Suprapubic skin (tissue), 4 donors: Measurements from ENCODE around the gene SLC25A46. TPM values are rescaled to one million over a fixed set of nuclear protein-coding genes. Genes with fewer than 3 reads are reported as not detected.

Experiments
- DNase-seq, 2 donors: peaks; one replicate each; pipeline ENCODE4 v3.0.0-alpha.2; 2019; ENCODE audit warnings: low spot score in 2 of 2
- H3K27ac ChIP-seq: fragments of 200-600 bp; sonication (generic); one replicate; pipeline ENCODE4 v1.5.1; 2019
- H3K27me3 ChIP-seq: fragments of 200-600 bp; sonication (generic); one replicate; pipeline ENCODE4 v1.5.1; 2019
- H3K36me3 ChIP-seq: fragments of 200-600 bp; sonication (generic); one replicate; pipeline ENCODE4 v1.5.1; 2019
- H3K4me1 ChIP-seq: fragments of 200-600 bp; sonication (generic); one replicate; pipeline ENCODE4 v1.5.1; 2019
- H3K4me3 ChIP-seq: fragments of 200-600 bp; sonication (generic); one replicate; pipeline ENCODE4 v1.5.1; 2019; ENCODE audit warnings: mild to moderate bottlenecking
- H3K9me3 ChIP-seq: fragments of 200-600 bp; sonication (generic); one replicate; pipeline ENCODE4 v1.5.1; 2019
- CTCF ChIP-seq, 2 donors: fragments of 200-600 bp in 1 of 2; fragments of 450-650 bp in 1 of 2; sonication (generic) in 1 of 2; IDR thresholded peaks; one replicate each; pipeline ENCODE4 v1.5.1; 2016 to 2019; ENCODE audit warnings: antibody characterized with exemption in 2 of 2, mild to moderate bottlenecking in 1 of 2, moderate library complexity in 1 of 2
- EP300 ChIP-seq: sonication (generic); formaldehyde crosslinking; IDR thresholded peaks from one replicate; pipeline ENCODE4 v1.6.1; 2017; ENCODE audit warnings: antibody characterized with exemption
- POLR2A ChIP-seq, 2 donors: fragments of 450-650 bp; IDR thresholded peaks; one replicate each; pipeline ENCODE4 v1.6.1; 2017; ENCODE audit warnings: antibody characterized with exemption in 2 of 2, mild to moderate bottlenecking in 2 of 2, moderate library complexity in 2 of 2
- POLR2AphosphoS5 ChIP-seq, 3 donors: sonication (generic); formaldehyde crosslinking; IDR thresholded peaks; one replicate each; pipeline ENCODE4 v1.6.1; 2017; ENCODE audit warnings: antibody characterized with exemption in 3 of 3
- WGBS: methylation state at CpG from one replicate; pipeline ENCODE4 v1.1.5; 2018; 5-methylcytosine and 5-hydroxymethylcytosine counted together
- total RNA-seq, 4 donors: library from RNA; depleted of rRNA; stranded (reverse); fragments of >200 nt; gene quantifications; one replicate each; pipeline ENCODE4 v1.1.0, GENCODE V29; 2016

The SLC25A46 gene
- total RNA-seq, 4 donors from 2014 or later = 27.8 to 46.4 (median 45.4) TPM

- WGBS = 62% methylated on average over 3 of the region's 3 CpGs
- Histone ChIP-seq H3K27me3 (no peaks in the 10 kb centered on the region), H3K4me3 (no peak overlapping the region), H3K36me3 (no peaks in the 10 kb centered on the region), H3K4me1 (no peaks in the 10 kb centered on the region), H3K27ac (no peak overlapping the region), H3K9me3 (no peaks in the 10 kb centered on the region)
- TF ChIP-seq CTCF (IDR thresholded peaks at IDR 0.05) = no peak
- TF ChIP-seq POLR2A (IDR thresholded peaks at IDR 0.05) = no peak
- TF ChIP-seq POLR2AphosphoS5 (IDR thresholded peaks at IDR 0.05) = no peak
- TF ChIP-seq EP300 = no peak
- DNase-seq = no peak
Observed at GRCh38 chr5:110707260-110707844, 31.5 kb upstream of the SLC25A46 start.

GRCh38 chr5:110716247-110717245, 22.3 kb upstream of the SLC25A46 start:
- 90% methylated on average over 5 of the region's 5 CpGs for WGBS
- no peak for TF ChIP-seq EP300
- TF ChIP-seq CTCF (IDR thresholded peaks at IDR 0.05) = no peak
- TF ChIP-seq POLR2A (IDR thresholded peaks at IDR 0.05) = no peak
- no peak overlapping the region for H3K4me3 ChIP-seq
- no peak for DNase-seq
- no peaks in the 10 kb centered on the region for H3K9me3 ChIP-seq
- no peaks in the 10 kb centered on the region for H3K4me1 ChIP-seq
- no peaks in the 10 kb centered on the region for H3K27me3 ChIP-seq
- no peak overlapping the region for H3K27ac ChIP-seq
- H3K36me3 ChIP-seq = no peaks in the 10 kb centered on the region

DNA sequence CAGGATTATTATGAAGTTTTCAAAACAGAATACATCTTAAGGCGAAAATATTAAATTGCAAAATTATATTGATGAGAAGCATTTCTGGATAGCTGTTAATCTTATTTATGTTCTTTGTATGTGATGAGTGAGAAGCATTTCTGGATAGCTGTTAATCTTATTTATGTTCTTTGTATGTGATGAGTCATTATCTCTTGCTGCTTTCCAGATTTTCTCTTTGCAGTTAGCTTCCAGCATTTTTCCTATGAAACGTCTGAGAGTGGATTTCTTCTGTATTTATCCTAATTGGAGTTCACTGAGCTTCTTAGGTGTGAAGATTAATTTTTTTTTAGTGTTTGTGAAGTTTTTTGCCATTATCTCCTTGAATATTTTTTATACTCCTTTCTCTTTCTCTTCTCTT, 20.5 kb upstream of the SLC25A46 start:
- H3K9me3 ChIP-seq = no peaks in the 10 kb centered on the region
- H3K27me3 ChIP-seq = no peaks in the 10 kb centered on the region
- H3K4me1 ChIP-seq = no peaks in the 10 kb centered on the region
- no peak overlapping the region for H3K27ac ChIP-seq
- WGBS = 34% methylated on average over 2 of the region's 2 CpGs
- no peak for DNase-seq
- H3K4me3 ChIP-seq = no peak overlapping the region
- no peaks in the 10 kb centered on the region for H3K36me3 ChIP-seq
- no peak for TF ChIP-seq EP300
- TF ChIP-seq CTCF (IDR thresholded peaks at IDR 0.05) = no peak
- no peak for TF ChIP-seq POLR2A (IDR thresholded peaks at IDR 0.05)
- no peak for TF ChIP-seq POLR2AphosphoS5 (IDR thresholded peaks at IDR 0.05)

DNA sequence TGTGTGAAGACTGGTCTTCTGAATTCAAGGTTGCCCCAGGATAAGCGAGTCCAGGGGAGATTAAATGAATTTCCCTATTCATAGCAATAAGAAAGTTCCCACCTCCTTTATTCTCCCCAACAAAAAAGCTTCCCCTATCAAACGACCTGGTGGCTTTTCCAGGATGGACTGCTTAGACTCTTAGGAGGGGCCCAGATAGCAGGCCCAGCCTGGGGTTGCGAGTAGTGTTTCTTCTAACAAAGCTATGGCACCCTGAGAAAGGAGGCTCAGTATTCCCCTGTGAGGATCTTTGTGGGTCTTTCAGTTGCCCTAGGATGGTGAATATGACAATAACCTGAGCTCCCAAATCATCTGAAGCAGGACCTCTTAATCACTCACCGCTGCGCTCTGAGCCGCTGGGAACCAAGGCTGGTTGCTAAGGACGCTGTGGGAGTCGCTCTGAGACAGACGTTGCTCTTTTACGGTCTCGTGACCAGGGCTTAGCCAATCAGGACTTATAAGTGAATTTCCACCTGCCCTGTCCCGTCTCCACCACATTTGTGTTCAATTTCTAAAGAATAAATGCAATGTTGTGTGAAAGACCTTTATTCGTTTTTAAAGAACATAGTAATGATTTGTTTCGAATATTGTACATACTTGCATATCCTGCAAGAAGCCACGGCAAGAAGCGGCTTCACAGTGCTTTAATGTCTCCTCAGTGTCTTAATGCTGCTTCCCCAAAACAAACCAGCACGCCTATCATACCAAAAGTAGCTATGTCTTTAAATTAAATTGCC, 12.4 kb upstream of the SLC25A46 start, which contains the start of gene TMEM232:
TSS of gene TMEM232 (minus strand) at position 423 of the 776 bp plus-strand sequence. CDS start 59,319 bp downstream, outside the sequence.
- H3K4me1 ChIP-seq = no peaks in the 10 kb centered on the region
- no peaks in the 10 kb centered on the region for H3K9me3 ChIP-seq
- no peak within 1 kb of the TSS for H3K27ac ChIP-seq
- H3K27me3 ChIP-seq = no peaks in the 10 kb centered on the region
- TF ChIP-seq CTCF (IDR thresholded peaks at IDR 0.05) = no peak
- no peak for TF ChIP-seq POLR2AphosphoS5 (IDR thresholded peaks at IDR 0.05)
- TF ChIP-seq EP300 = no peak
- no peak for TF ChIP-seq POLR2A (IDR thresholded peaks at IDR 0.05)
- peak within 1 kb of the TSS; percentile 37 for H3K4me3 ChIP-seq
- 41% methylated on average over 17 of the region's 17 CpGs for WGBS
- H3K36me3 ChIP-seq = no peaks in the 10 kb centered on the region
- peak in 1 of 2 donors; percentile 58 for DNase-seq
